SU-DHL-6 (cell line): ENCODE data around the gene POLR2C.

ENCODE experiments used
- CTCF ChIP-seq: fragments of 200-600 bp; sonication (generic); IDR thresholded peaks from one replicate; pipeline ENCODE4 v1.5.1; 2017; ENCODE audit warnings: antibody characterized with exemption, mild to moderate bottlenecking, low read length, moderate library complexity; ENCODE audit not compliant: insufficient read depth, poor library complexity, severe bottlenecking
- EZH2phosphoT487 ChIP-seq: fragments of 200-600 bp; sonication (generic), shearing (Covaris generic); conservative IDR thresholded peaks from 2 replicates; pipeline ENCODE4 v1.6.1; 2018; ENCODE audit warnings: mild to moderate bottlenecking, antibody characterized with exemption, low read length, moderate library complexity, mixed read lengths

GRCh38 chr16:57483725-57484514 is 21.4 kb downstream of the POLR2C start:
- TF ChIP-seq CTCF = no peak
- TF ChIP-seq EZH2phosphoT487 = no peak
